Measurements from ENCODE around the gene NCAN. TPM values are rescaled to one million over a fixed set of nuclear protein-coding genes. Genes with fewer than 3 reads are reported as not detected.

NCAN gene
- total RNA-seq, 3 donors from 2014 or later: 0.25 TPM; not detected in 2

- intact Hi-C loops (cut with DNase I, micrococcal nuclease): no loop called here
- Histone ChIP-seq H3K9me3 (no peaks in the 10 kb centered on the region), H3K4me1 (ENCODE audit: low read depth) (peaks cover 32% of the 10 kb centered on the region), H3K4me3 (peak within 1 kb of the TSS; percentile 74), H3K36me3 (ENCODE audit: low read depth) (no peaks in the 10 kb centered on the region)
- DNase-seq (peak; percentile 98 to 99 (median 99)), ATAC-seq (peak; percentile 96)
- peak; percentile 13 for TF ChIP-seq CTCF (IDR thresholded peaks at IDR 0.05)
These were observed 19.5 kb upstream of the NCAN start, which contains the start of the genes BORCS8 and RFXANK for GRCh38 chr19:19192078-19192882. BORCS8 (minus strand) TSS chr19:19192152; CDS start chr19:19192117, 35 bp downstream. RFXANK (plus strand) TSS chr19:19192258; CDS start chr19:19193947, 1,689 bp downstream.

GRCh38 chr19:19192910-19193423 lies 18.8 kb upstream of the NCAN start:
- peak overlapping the region; percentile 74 for H3K4me3 ChIP-seq
- intact Hi-C loops (cut with DNase I, micrococcal nuclease): no loop called here
- H3K9me3 ChIP-seq: no peaks in the 10 kb centered on the region
- DNase-seq (no peak), ATAC-seq (no peak)
- no peak for TF ChIP-seq CTCF (IDR thresholded peaks at IDR 0.05)
- H3K4me1 ChIP-seq (ENCODE audit: low read depth): peaks cover 32% of the 10 kb centered on the region
- H3K36me3 ChIP-seq (ENCODE audit: low read depth): no peaks in the 10 kb centered on the region

DNA sequence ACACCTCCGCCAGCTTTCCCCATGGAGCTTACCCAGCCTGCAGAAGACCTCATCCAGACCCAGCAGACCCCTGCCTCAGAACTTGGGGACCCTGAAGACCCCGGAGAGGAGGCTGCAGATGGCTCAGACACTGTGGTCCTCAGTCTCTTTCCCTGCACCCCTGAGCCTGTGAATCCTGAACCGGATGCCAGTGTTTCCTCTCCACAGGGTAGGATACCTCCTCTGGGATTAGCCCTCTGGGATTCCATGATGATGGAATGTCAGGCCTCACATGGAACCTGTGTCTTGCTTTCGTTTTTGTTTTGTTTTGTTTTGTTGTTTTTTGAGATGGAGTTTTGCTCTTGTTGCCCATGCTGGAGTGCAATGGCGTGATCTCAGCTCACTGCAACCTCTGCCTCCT lies 17.8 kb upstream of the NCAN start:
- ATAC-seq (no peak), DNase-seq (no peak)
- no peak for TF ChIP-seq CTCF (IDR thresholded peaks at IDR 0.05)
- Histone ChIP-seq H3K4me1 (ENCODE audit: low read depth) (peaks cover 32% of the 10 kb centered on the region), H3K36me3 (ENCODE audit: low read depth) (no peaks in the 10 kb centered on the region), H3K4me3 (no peak overlapping the region), H3K9me3 (no peaks in the 10 kb centered on the region)
- intact Hi-C loops (cut with DNase I, micrococcal nuclease): no loop called here

DNA sequence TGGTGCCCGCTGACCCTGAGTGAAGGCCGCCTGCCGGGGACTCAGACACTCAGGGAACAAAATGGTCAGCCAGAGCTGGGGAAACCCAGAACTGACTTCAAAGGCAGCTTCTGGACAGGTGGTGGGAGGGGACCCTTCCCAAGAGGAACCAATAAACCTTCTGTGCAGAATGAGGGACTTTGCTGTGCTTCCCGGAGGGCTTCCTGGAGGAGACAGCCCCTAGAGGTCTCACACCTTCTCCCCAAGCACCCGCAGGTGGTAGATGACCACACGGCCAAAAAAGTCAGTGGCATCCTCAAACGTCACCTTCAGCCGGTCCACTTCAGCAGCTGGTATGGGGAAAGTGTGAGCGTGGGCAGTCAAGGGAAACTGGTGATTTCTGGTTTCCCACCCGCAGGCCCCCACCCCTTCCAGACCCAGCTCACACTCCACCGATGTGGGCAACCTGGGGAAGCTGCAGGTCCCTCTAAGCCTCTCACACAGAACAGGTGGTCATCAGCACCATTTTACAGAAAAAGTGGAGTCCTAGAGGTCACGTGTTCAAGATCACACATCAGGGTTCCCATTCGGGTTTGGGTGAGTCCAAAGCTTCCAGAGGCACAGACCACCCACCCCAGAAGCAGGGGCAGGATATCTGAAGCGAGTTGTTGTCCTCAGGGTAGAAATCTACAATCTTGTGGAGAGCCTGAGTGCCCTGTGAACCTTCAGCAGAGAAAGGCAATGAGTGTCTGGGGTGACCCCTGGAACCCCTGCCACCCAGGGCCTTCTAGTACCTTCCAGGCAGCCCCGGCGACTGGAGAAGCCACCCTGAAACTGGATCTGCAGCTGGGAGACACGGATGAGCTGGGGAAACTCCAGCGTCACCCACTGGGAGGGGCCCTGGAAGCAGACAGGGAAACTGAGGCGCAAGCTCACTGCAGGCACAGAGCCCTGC lies 9.8 kb upstream of the NCAN start:
- Histone ChIP-seq H3K4me1 (ENCODE audit: low read depth) (peaks cover 13% of the 10 kb centered on the region), H3K9me3 (no peaks in the 10 kb centered on the region), H3K4me3 (no peak overlapping the region), H3K36me3 (ENCODE audit: low read depth) (no peaks in the 10 kb centered on the region)
- DNase-seq (peak in 1 of 3 donors; percentile 13), ATAC-seq (no peak)
- TF ChIP-seq CTCF (IDR thresholded peaks at IDR 0.05): no peak
- intact Hi-C loops (cut with DNase I, micrococcal nuclease): no loop called here

GRCh38 chr19:19202707-19203011 lies 9.1 kb upstream of the NCAN start:
- no peaks in the 10 kb centered on the region for H3K36me3 ChIP-seq (ENCODE audit: low read depth)
- H3K4me1 ChIP-seq (ENCODE audit: low read depth): peaks cover 13% of the 10 kb centered on the region
- ATAC-seq (no peak), DNase-seq (no peak)
- H3K4me3 ChIP-seq: peak overlapping the region; percentile 48
- intact Hi-C loops (cut with DNase I, micrococcal nuclease): no loop called here
- no peak for TF ChIP-seq CTCF (IDR thresholded peaks at IDR 0.05)
- no peaks in the 10 kb centered on the region for H3K9me3 ChIP-seq

Measured in mucosa of descending colon (tissue), 3 donors.